GM19468 (cell line): ENCODE data around the gene TEC.

Source experiments
- ATAC-seq: cut with Tn5 transposase; IDR thresholded peaks from one replicate; pipeline ENCODE4 v1.9.1; 2021; ENCODE audit warnings: mild to moderate bottlenecking, moderate library complexity, moderate number of reproducible peaks; ENCODE audit not compliant: unreplicated experiment; ENCODE audit errors: extremely low read depth

TEC gene

GRCh38 chr4:48131736-48132135 is 137.9 kb downstream of the TEC start:
- no peak for ATAC-seq

- ATAC-seq, result no peak
Measured at GRCh38 chr4:48130100-48130499, 139.5 kb downstream of the TEC start.

- no peak for ATAC-seq
Measured at GRCh38 chr4:48129307-48130014, 140.2 kb downstream of the TEC start.

- ATAC-seq, result peak; percentile 84
Measured at GRCh38 chr4:48127682-48128404, 141.8 kb downstream of the TEC start.

GRCh38 chr4:48127231-48127630 is 142.4 kb downstream of the TEC start:
- ATAC-seq, result no peak

- ATAC-seq, result no peak
Measured at GRCh38 chr4:48126621-48127020, 143.0 kb downstream of the TEC start.

- no peak for ATAC-seq
Measured at GRCh38 chr4:48124870-48125269, 144.8 kb downstream of the TEC start.

- ATAC-seq, result no peak
Measured at GRCh38 chr4:48122756-48123155, 146.9 kb downstream of the TEC start.

GRCh38 chr4:48121180-48121579 is 148.5 kb downstream of the TEC start:
- no peak for ATAC-seq

GRCh38 chr4:48120132-48120531 is 149.5 kb downstream of the TEC start:
- no peak for ATAC-seq

GRCh38 chr4:48119646-48120045 is 150.0 kb downstream of the TEC start:
- no peak for ATAC-seq

- ATAC-seq, result no peak
Measured at GRCh38 chr4:48118081-48118480, 151.6 kb downstream of the TEC start.

GRCh38 chr4:48116582-48116981 is 153.1 kb downstream of the TEC start:
- no peak for ATAC-seq

- no peak for ATAC-seq
Measured at GRCh38 chr4:48114412-48114811, 155.2 kb downstream of the TEC start.

GRCh38 chr4:48112017-48112667 is 157.5 kb downstream of the TEC start:
- ATAC-seq, result no peak

- no peak for ATAC-seq
Measured at GRCh38 chr4:48110452-48110978, 159.1 kb downstream of the TEC start.

- no peak for ATAC-seq
Measured at GRCh38 chr4:48109413-48110263, 160.0 kb downstream of the TEC start.

GRCh38 chr4:48108309-48109073 is 161.1 kb downstream of the TEC start:
- ATAC-seq, result no peak

- no peak for ATAC-seq
Measured at GRCh38 chr4:48105230-48105629, 164.4 kb downstream of the TEC start.
